Coronary artery (tissue), 2 donors: ENCODE results near the gene CDH4.
"Not testable (repeated sequence)": the region's sequence is repeated elsewhere in the genome, so short reads cannot be mapped to it uniquely, and the experiment has no call there.

ENCODE experiments used
- DNase-seq: peaks from one replicate; pipeline ENCODE4 v3.0.0-alpha.2; 2017; ENCODE audit warnings: low spot score
- H3K27ac ChIP-seq, 2 donors: fragments of 200-600 bp; sonication (generic); one replicate each; pipeline ENCODE4 v1.5.1; 2016 to 2019
- H3K4me3 ChIP-seq: fragments of 200-600 bp; sonication (generic); 2 replicates; pipeline ENCODE4 v1.5.1; 2016; ENCODE audit warnings: mild to moderate bottlenecking, moderate library complexity
- CTCF ChIP-seq: fragments of 200-600 bp; sonication (generic); IDR thresholded peaks from one replicate; pipeline ENCODE4 v1.5.1; 2019; ENCODE audit warnings: antibody characterized with exemption

CDH4 gene

GRCh38 chr20:61424011-61424627 lies 172.1 kb downstream of the CDH4 start:
- no peak for DNase-seq
- no peak for TF ChIP-seq CTCF
- Histone ChIP-seq H3K27ac (no peak overlapping the region), H3K4me3 (no peak overlapping the region)

GRCh38 chr20:61424628-61425420 lies 172.8 kb downstream of the CDH4 start:
- TF ChIP-seq CTCF, result no peak
- Histone ChIP-seq H3K4me3 (no peak overlapping the region), H3K27ac (no peak overlapping the region)
- DNase-seq, result no peak

GRCh38 chr20:61425541-61425991 lies 173.5 kb downstream of the CDH4 start:
- not testable (repeated sequence) for DNase-seq, H3K4me3 ChIP-seq, H3K27ac ChIP-seq

- Histone ChIP-seq H3K27ac (no peak overlapping the region), H3K4me3 (no peak overlapping the region)
- DNase-seq, result no peak
- TF ChIP-seq CTCF, result no peak
Observed at GRCh38 chr20:61426352-61426751, 174.3 kb downstream of the CDH4 start.

- Histone ChIP-seq H3K4me3 (no peak overlapping the region), H3K27ac (no peak overlapping the region)
- TF ChIP-seq CTCF, result no peak
- DNase-seq, result no peak
Observed at GRCh38 chr20:61429458-61430227, 177.6 kb downstream of the CDH4 start.

- H3K4me3 ChIP-seq, result no peak overlapping the region
- no peak for TF ChIP-seq CTCF
- no peak for DNase-seq
- no peak overlapping the region for H3K27ac ChIP-seq
Observed at GRCh38 chr20:61430228-61430624, 178.2 kb downstream of the CDH4 start.

GRCh38 chr20:61433176-61433575 lies 181.1 kb downstream of the CDH4 start:
- Histone ChIP-seq H3K27ac (no peak overlapping the region), H3K4me3 (no peak overlapping the region)
- no peak for DNase-seq
- no peak for TF ChIP-seq CTCF
